WTC11 (cell line): ENCODE data around the gene OTOA. TPM values are rescaled to one million over a fixed set of nuclear protein-coding genes. Genes with fewer than 3 reads are reported as not detected.

Experiments
- ATAC-seq: fragments of 200-7000 bp; cut with Tn5 transposase; 2 replicates; pipeline ENCODE4 v1.10.0; 2021; ENCODE audit warnings: mild to moderate bottlenecking, moderate library complexity
- CTCF ChIA-PET: fragments of 300-600 bp; sonication (Branson Sonifier 250); formaldehyde crosslinking; loops from one replicate; lab custom pipeline; 2021; ENCODE audit warnings: antibody characterized with exemption; lab: Charles Lee
- POLR2A ChIA-PET: fragments of 350-600 bp; sonication (Branson Sonifier 250); formaldehyde crosslinking; loops from one replicate; lab custom pipeline; 2021; ENCODE audit warnings: antibody characterized with exemption; lab: Charles Lee
- DNase-seq: peaks from one replicate; pipeline ENCODE4 v3.0.0; 2021; ENCODE audit warnings: low spot score
- H3K27ac Mint-ChIP-seq: 2 replicates; pipeline ENCODE4 v1.8.0; 2021; ENCODE audit warnings: mixed read lengths
- H3K27me3 Mint-ChIP-seq: 2 replicates; pipeline ENCODE4 v1.8.0; 2021; ENCODE audit warnings: low read depth, mild to moderate bottlenecking, moderate library complexity, mixed read lengths
- H3K36me3 Mint-ChIP-seq: 2 replicates; pipeline ENCODE4 v1.8.0; 2021; ENCODE audit warnings: mixed read lengths
- H3K4me1 Mint-ChIP-seq: 2 replicates; pipeline ENCODE4 v1.8.0; 2022; ENCODE audit warnings: mixed read lengths
- H3K4me3 Mint-ChIP-seq: 2 replicates; pipeline ENCODE4 v1.8.0; 2021; ENCODE audit warnings: mild to moderate bottlenecking, moderate library complexity, mixed read lengths
- H3K9me3 Mint-ChIP-seq: 2 replicates; pipeline ENCODE4 v1.8.0; 2021; ENCODE audit warnings: mixed read lengths
- CREB1 ChIP-seq: sonication (generic); formaldehyde crosslinking; IDR thresholded peaks from 2 replicates; pipeline ENCODE4 v1.8.0; 2023; ENCODE audit warnings: mild to moderate bottlenecking, missing genetic modification reagents
- CREM ChIP-seq: sonication (generic); formaldehyde crosslinking; IDR thresholded peaks from 2 replicates; pipeline ENCODE4 v1.8.1; 2022; ENCODE audit warnings: mild to moderate bottlenecking, missing genetic modification reagents, moderate library complexity
- EMX1 ChIP-seq: fragments of 250-450 bp; sonication (Bioruptor Pico); IDR thresholded peaks from 2 replicates; pipeline ENCODE4 v1.8.0; 2021; ENCODE audit warnings: mild to moderate bottlenecking
- FOXP1 ChIP-seq: sonication (generic); formaldehyde crosslinking; IDR thresholded peaks from 2 replicates; pipeline ENCODE4 v1.8.0; 2022; ENCODE audit warnings: missing genetic modification reagents, mild to moderate bottlenecking, moderate library complexity, borderline replicate concordance
- JAZF1 ChIP-seq: fragments of 250-450 bp; sonication (Bioruptor Pico); IDR thresholded peaks from 2 replicates; pipeline ENCODE4 v1.9.0; 2021; ENCODE audit warnings: moderate library complexity, mild to moderate bottlenecking, inconsistent platforms
- KAT7 ChIP-seq: sonication (generic); formaldehyde crosslinking; IDR thresholded peaks from 2 replicates; pipeline ENCODE4 v1.8.1; 2023; ENCODE audit warnings: missing genetic modification reagents, mild to moderate bottlenecking, borderline replicate concordance
- MXD4 ChIP-seq: fragments of 250-450 bp; sonication (Bioruptor Pico); IDR thresholded peaks from 2 replicates; pipeline ENCODE4 v1.8.0; 2021; ENCODE audit warnings: mild to moderate bottlenecking, moderate library complexity, borderline replicate concordance
- NFE2L1 ChIP-seq: sonication (generic); formaldehyde crosslinking; IDR thresholded peaks from 2 replicates; pipeline ENCODE4 v1.8.1; 2023; ENCODE audit warnings: missing genetic modification reagents
- NR2C2 ChIP-seq: sonication (generic); formaldehyde crosslinking; IDR thresholded peaks from 2 replicates; pipeline ENCODE4 v1.8.0; 2022; ENCODE audit warnings: mild to moderate bottlenecking, missing genetic modification reagents
- TCF7 ChIP-seq: sonication (generic); formaldehyde crosslinking; IDR thresholded peaks from 2 replicates; pipeline ENCODE4 v1.8.0; 2022; ENCODE audit warnings: mild to moderate bottlenecking, low read depth, missing genetic modification reagents, moderate library complexity
- TEAD1 ChIP-seq: sonication (generic); formaldehyde crosslinking; IDR thresholded peaks from 2 replicates; pipeline ENCODE4 v1.8.0; 2022; ENCODE audit warnings: mild to moderate bottlenecking, missing genetic modification reagents
- ZNF396 ChIP-seq: fragments of 250-450 bp; sonication (Bioruptor Pico); IDR thresholded peaks from 2 replicates; pipeline ENCODE4 v1.8.0; 2021; ENCODE audit warnings: mild to moderate bottlenecking, moderate library complexity, borderline replicate concordance
- ZNF423 ChIP-seq: fragments of 250-450 bp; sonication (Bioruptor Pico); IDR thresholded peaks from 2 replicates; pipeline ENCODE4 v2.1.2; 2022; ENCODE audit warnings: mild to moderate bottlenecking, moderate library complexity
- ZNF671 ChIP-seq: fragments of 250-450 bp; sonication (Bioruptor Pico); IDR thresholded peaks from 2 replicates; pipeline ENCODE4 v1.8.0; 2021; ENCODE audit warnings: mild to moderate bottlenecking
- total RNA-seq: library from RNA; stranded (reverse); gene quantifications from 3 replicates; pipeline ENCODE4 v1.2.3, GENCODE V29; 2021
- TF ChIP-seq, protein P1 (sequence below): fragments of 200-600 bp; IDR thresholded peaks from 2 replicates; pipeline ENCODE4 v1.8.0; 2022; ENCODE audit warnings: antibody characterized with exemption
- TF ChIP-seq, protein P2 (sequence below): sonication (generic); formaldehyde crosslinking; IDR thresholded peaks from 2 replicates; pipeline ENCODE4 v1.8.1; 2023; ENCODE audit warnings: mild to moderate bottlenecking, missing genetic modification reagents
- TF ChIP-seq, protein P3 (sequence below): sonication (generic); formaldehyde crosslinking; IDR thresholded peaks from 2 replicates; pipeline ENCODE4 v1.8.1; 2023; ENCODE audit warnings: mild to moderate bottlenecking, moderate library complexity, missing genetic modification reagents
- TF ChIP-seq, protein P4 (sequence below): sonication (generic); formaldehyde crosslinking; IDR thresholded peaks from 2 replicates; pipeline ENCODE4 v1.8.0; 2022; ENCODE audit warnings: mild to moderate bottlenecking, missing genetic modification reagents
- TF ChIP-seq, protein P5 (sequence below): fragments of 250-450 bp; sonication (Bioruptor Pico); conservative IDR thresholded peaks from 2 replicates; pipeline ENCODE4 v1.9.0; 2021; ENCODE audit warnings: mild to moderate bottlenecking
- TF ChIP-seq, protein P6 (sequence below): sonication (generic); formaldehyde crosslinking; IDR thresholded peaks from 2 replicates; pipeline ENCODE4 v1.8.1; 2023; ENCODE audit warnings: mild to moderate bottlenecking, missing genetic modification reagents, moderate library complexity
- TF ChIP-seq, protein P7 (sequence below): sonication (generic); formaldehyde crosslinking; IDR thresholded peaks from 2 replicates; pipeline ENCODE4 v1.8.0; 2022; ENCODE audit warnings: mild to moderate bottlenecking, missing genetic modification reagents
- TF ChIP-seq, protein P8 (sequence below): fragments of 250-450 bp; sonication (Bioruptor Pico); IDR thresholded peaks from 2 replicates; pipeline ENCODE4 v1.9.0; 2021; ENCODE audit warnings: moderate library complexity, mild to moderate bottlenecking, inconsistent platforms, borderline replicate concordance

Gene OTOA
- total RNA-seq, 1 experiment from 2014 or later = 0.11 TPM

DNA sequence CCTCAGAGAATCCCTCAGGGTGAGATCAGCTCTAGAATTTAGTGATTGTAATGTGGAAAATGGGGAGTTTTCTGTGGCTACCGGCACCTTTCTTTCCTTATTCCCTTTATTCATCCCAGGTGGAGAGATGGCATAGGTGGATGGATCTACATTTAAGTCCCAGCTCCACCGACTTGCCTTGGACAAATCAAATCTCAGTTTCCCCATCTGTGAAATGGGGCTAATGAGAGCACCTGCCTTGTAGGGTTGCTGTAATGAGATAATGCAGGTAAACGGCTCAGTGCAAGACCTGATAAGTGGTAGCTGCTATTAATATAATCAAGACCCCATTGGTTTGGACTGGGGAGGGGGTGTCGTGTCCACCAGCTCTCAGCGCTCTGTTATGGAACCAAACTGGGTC is 40.5 kb downstream of the OTOA start:
- Mint-ChIP-seq H3K27me3 (no peaks in the 10 kb centered on the region), H3K4me3 (no peak overlapping the region), H3K9me3 (no peaks in the 10 kb centered on the region), H3K27ac (no peak overlapping the region), H3K4me1 (peaks cover 8% of the 10 kb centered on the region; the same call in 1 of the 2 replicates), H3K36me3 (no peaks in the 10 kb centered on the region)
- no peak for ATAC-seq
- TF ChIP-seq, protein P1, sequence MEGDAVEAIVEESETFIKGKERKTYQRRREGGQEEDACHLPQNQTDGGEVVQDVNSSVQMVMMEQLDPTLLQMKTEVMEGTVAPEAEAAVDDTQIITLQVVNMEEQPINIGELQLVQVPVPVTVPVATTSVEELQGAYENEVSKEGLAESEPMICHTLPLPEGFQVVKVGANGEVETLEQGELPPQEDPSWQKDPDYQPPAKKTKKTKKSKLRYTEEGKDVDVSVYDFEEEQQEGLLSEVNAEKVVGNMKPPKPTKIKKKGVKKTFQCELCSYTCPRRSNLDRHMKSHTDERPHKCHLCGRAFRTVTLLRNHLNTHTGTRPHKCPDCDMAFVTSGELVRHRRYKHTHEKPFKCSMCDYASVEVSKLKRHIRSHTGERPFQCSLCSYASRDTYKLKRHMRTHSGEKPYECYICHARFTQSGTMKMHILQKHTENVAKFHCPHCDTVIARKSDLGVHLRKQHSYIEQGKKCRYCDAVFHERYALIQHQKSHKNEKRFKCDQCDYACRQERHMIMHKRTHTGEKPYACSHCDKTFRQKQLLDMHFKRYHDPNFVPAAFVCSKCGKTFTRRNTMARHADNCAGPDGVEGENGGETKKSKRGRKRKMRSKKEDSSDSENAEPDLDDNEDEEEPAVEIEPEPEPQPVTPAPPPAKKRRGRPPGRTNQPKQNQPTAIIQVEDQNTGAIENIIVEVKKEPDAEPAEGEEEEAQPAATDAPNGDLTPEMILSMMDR = no peak
- TF ChIP-seq NR2C2 (CRISPR knock-in tag) (no peak), JAZF1 (CRISPR knock-in tag) (no peak), CREM (CRISPR knock-in tag) (no peak), TEAD1 (CRISPR knock-in tag) (no peak), CREB1 (no peak)
- TF ChIP-seq, protein P2, sequence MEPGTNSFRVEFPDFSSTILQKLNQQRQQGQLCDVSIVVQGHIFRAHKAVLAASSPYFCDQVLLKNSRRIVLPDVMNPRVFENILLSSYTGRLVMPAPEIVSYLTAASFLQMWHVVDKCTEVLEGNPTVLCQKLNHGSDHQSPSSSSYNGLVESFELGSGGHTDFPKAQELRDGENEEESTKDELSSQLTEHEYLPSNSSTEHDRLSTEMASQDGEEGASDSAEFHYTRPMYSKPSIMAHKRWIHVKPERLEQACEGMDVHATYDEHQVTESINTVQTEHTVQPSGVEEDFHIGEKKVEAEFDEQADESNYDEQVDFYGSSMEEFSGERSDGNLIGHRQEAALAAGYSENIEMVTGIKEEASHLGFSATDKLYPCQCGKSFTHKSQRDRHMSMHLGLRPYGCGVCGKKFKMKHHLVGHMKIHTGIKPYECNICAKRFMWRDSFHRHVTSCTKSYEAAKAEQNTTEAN (CRISPR knock-in tag) = no peak
- TF ChIP-seq, protein P3, sequence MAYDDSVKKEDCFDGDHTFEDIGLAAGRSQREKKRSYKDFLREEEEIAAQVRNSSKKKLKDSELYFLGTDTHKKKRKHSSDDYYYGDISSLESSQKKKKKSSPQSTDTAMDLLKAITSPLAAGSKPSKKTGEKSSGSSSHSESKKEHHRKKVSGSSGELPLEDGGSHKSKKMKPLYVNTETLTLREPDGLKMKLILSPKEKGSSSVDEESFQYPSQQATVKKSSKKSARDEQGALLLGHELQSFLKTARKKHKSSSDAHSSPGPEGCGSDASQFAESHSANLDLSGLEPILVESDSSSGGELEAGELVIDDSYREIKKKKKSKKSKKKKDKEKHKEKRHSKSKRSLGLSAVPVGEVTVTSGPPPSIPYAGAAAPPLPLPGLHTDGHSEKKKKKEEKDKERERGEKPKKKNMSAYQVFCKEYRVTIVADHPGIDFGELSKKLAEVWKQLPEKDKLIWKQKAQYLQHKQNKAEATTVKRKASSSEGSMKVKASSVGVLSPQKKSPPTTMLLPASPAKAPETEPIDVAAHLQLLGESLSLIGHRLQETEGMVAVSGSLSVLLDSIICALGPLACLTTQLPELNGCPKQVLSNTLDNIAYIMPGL (CRISPR knock-in tag) = no peak
- ChIA-PET CTCF (interaction anchor here (1.5 kb wide), 1 partner anchor 20 kb away, joined by 5 read pairs; no protein-coding TSS in a partner anchor), POLR2A (interaction anchor here (0.8 kb wide), 1 partner anchor 38 kb away, joined by 3 read pairs; no protein-coding TSS in a partner anchor)
- DNase-seq = no peak

DNA sequence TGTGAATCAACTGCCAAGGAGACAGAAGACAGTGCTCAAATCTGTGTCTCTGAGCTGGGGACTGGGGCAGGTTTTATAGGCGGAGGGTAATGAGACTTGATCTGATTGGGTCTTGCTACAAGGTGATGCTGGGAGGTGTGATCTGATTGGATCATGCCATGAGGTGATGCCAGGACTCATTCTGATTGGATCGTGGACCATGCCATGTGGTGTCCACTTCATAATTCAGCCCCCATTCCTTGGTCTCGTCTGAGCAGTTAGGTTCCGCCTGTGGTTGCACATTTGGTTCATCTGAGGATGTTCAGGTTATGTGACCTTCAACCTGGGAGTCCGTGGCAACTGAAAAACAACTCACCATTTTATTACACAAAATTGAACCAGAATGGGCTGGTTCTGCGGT is 41.0 kb downstream of the OTOA start:
- CTCF ChIA-PET = interaction anchor here (1.5 kb wide), 1 partner anchor 21 kb away, joined by 5 read pairs; no protein-coding TSS in a partner anchor
- Mint-ChIP-seq H3K9me3 (no peaks in the 10 kb centered on the region), H3K36me3 (no peaks in the 10 kb centered on the region), H3K4me1 (peaks cover 8% of the 10 kb centered on the region; the same call in 1 of the 2 replicates), H3K27ac (no peak overlapping the region), H3K27me3 (no peaks in the 10 kb centered on the region), H3K4me3 (no peak overlapping the region)
- TF ChIP-seq, protein P4, sequence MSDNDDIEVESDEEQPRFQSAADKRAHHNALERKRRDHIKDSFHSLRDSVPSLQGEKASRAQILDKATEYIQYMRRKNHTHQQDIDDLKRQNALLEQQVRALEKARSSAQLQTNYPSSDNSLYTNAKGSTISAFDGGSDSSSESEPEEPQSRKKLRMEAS = no peak
- TF ChIP-seq CREB1 (no peak), NFE2L1 (no peak), TCF7 (no peak), KAT7 (CRISPR knock-in tag) (no peak), ZNF671 (CRISPR knock-in tag) (no peak), FOXP1 (CRISPR knock-in tag) (no peak), MXD4 (CRISPR knock-in tag) (no peak), EMX1 (CRISPR knock-in tag) (no peak), ZNF423 (no peak), ZNF396 (CRISPR knock-in tag) (no peak), JAZF1 (CRISPR knock-in tag) (no peak)
- TF ChIP-seq, protein P5, sequence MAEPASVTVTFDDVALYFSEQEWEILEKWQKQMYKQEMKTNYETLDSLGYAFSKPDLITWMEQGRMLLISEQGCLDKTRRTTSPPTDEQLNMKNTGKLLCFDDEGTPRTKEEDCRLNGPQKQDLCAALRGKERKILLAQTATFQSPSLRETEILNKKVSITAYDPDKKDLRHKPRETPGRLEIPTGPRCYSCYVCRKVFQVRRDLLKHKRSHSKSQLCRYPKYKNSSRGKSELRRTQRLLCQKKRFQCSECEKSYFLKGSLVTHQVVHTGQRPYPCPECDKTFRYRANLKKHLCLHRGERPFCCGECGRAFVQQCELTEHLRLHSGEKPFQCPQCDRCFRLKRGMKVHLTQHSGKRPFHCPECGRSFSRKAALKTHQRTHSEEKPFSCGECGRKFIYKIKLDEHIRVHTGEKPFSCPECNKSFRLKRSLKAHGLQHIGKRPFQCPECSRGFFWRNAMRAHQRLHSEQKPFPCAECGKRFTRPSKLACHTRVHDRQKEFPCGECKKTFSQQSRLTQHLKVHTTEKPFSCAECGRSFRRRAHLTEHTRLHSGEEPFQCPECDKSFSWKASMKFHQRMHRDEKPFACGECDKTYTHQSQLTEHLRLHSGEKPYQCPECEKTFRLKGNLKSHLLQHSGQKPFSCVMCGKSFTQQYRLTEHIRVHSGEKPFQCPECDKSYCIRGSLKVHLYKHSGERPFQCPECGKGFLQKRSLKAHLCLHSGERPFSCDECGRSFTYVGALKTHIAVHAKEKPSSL = no peak
- TF ChIP-seq, protein P6, sequence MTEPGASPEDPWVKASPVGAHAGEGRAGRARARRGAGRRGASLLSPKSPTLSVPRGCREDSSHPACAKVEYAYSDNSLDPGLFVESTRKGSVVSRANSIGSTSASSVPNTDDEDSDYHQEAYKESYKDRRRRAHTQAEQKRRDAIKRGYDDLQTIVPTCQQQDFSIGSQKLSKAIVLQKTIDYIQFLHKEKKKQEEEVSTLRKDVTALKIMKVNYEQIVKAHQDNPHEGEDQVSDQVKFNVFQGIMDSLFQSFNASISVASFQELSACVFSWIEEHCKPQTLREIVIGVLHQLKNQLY (CRISPR knock-in tag) = no peak
- TF ChIP-seq, protein P7, sequence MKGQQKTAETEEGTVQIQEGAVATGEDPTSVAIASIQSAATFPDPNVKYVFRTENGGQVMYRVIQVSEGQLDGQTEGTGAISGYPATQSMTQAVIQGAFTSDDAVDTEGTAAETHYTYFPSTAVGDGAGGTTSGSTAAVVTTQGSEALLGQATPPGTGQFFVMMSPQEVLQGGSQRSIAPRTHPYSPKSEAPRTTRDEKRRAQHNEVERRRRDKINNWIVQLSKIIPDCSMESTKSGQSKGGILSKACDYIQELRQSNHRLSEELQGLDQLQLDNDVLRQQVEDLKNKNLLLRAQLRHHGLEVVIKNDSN (CRISPR knock-in tag) = no peak
- TF ChIP-seq, protein P8, sequence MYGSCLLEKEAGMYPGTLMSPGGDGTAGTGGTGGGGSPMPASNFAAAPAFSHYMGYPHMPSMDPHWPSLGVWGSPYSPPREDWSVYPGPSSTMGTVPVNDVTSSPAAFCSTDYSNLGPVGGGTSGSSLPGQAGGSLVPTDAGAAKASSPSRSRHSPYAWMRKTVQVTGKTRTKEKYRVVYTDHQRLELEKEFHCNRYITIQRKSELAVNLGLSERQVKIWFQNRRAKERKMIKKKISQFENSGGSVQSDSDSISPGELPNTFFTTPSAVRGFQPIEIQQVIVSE = no peak
- DNase-seq (no peak), ATAC-seq (no peak)
- POLR2A ChIA-PET = interaction anchor here (0.8 kb wide), 1 partner anchor 39 kb away, joined by 3 read pairs; no protein-coding TSS in a partner anchor
